ENCODE data around the gene LIMCH1. TPM values are rescaled to one million over a fixed set of nuclear protein-coding genes. Genes with fewer than 3 reads are reported as not detected.

Gene LIMCH1
- total RNA-seq, 1 experiment from 2014 or later: 48.4 TPM

- POLR2A ChIA-PET: no interaction called here
- Mint-ChIP-seq H3K27ac (ENCODE audit: low read depth, unreplicated experiment) (no peak overlapping the region), H3K36me3 (ENCODE audit: insufficient read depth, unreplicated experiment) (no peaks in the 10 kb centered on the region), H3K4me1 (ENCODE audit: insufficient read depth, unreplicated experiment) (peaks cover 17% of the 10 kb centered on the region), H3K27me3 (ENCODE audit: insufficient read depth, unreplicated experiment) (no peaks in the 10 kb centered on the region), H3K9me3 (ENCODE audit: unreplicated experiment) (no peaks in the 10 kb centered on the region), H3K4me3 (ENCODE audit: unreplicated experiment) (no peak overlapping the region)
- no TSS peak for BruUV-seq (replicated peaks)
- no peak for DNase-seq (ENCODE audit: unreplicated experiment)
- TF ChIP-seq CTCF (IDR thresholded peaks at IDR 0.05; ENCODE audit: unreplicated experiment): no peak
- CTCF ChIA-PET: interaction anchor here (0.7 kb wide), 1 partner anchor 611 kb away, joined by 3 read pairs; no protein-coding TSS in a partner anchor
- intact Hi-C loops (cut with micrococcal nuclease): no loop called here
These were observed 25.4 kb upstream of the LIMCH1 start for GRCh38 chr4:41512596-41512995.

- Mint-ChIP-seq H3K27ac (ENCODE audit: low read depth, unreplicated experiment) (no peak overlapping the region), H3K36me3 (ENCODE audit: insufficient read depth, unreplicated experiment) (no peaks in the 10 kb centered on the region), H3K27me3 (ENCODE audit: insufficient read depth, unreplicated experiment) (no peaks in the 10 kb centered on the region), H3K4me1 (ENCODE audit: insufficient read depth, unreplicated experiment) (peaks cover under 1% of the 10 kb centered on the region), H3K9me3 (ENCODE audit: unreplicated experiment) (no peaks in the 10 kb centered on the region), H3K4me3 (ENCODE audit: unreplicated experiment) (no peak overlapping the region)
- no TSS peak for BruUV-seq (replicated peaks)
- POLR2A ChIA-PET: no interaction called here
- TF ChIP-seq CTCF (IDR thresholded peaks at IDR 0.05; ENCODE audit: unreplicated experiment): no peak
- CTCF ChIA-PET: interaction anchor here (0.6 to 0.7 kb wide), 3 partner anchors 12 to 462 kb away, joined by 3 read pairs; no protein-coding TSS in a partner anchor
- no peak for DNase-seq (ENCODE audit: unreplicated experiment)
- intact Hi-C loops (cut with micrococcal nuclease): no loop called here
These were observed 23.8 kb upstream of the LIMCH1 start for GRCh38 chr4:41514169-41514568.

GRCh38 chr4:41514766-41515481 is 23.0 kb upstream of the LIMCH1 start:
- no peaks in the 10 kb centered on the region for H3K9me3 Mint-ChIP-seq (ENCODE audit: unreplicated experiment)
- H3K27ac Mint-ChIP-seq (ENCODE audit: low read depth, unreplicated experiment): no peak overlapping the region
- ChIA-PET CTCF (interaction anchor here (0.7 kb wide), 1 partner anchor 15 kb away, joined by 3 read pairs; no protein-coding TSS in a partner anchor), POLR2A (no interaction called here)
- no peaks in the 10 kb centered on the region for H3K4me1 Mint-ChIP-seq (ENCODE audit: insufficient read depth, unreplicated experiment)
- no peak for TF ChIP-seq CTCF (IDR thresholded peaks at IDR 0.05; ENCODE audit: unreplicated experiment)
- no peaks in the 10 kb centered on the region for H3K27me3 Mint-ChIP-seq (ENCODE audit: insufficient read depth, unreplicated experiment)
- no peaks in the 10 kb centered on the region for H3K36me3 Mint-ChIP-seq (ENCODE audit: insufficient read depth, unreplicated experiment)
- no TSS peak for BruUV-seq (replicated peaks)
- intact Hi-C loops (cut with micrococcal nuclease): no loop called here
- no peak for DNase-seq (ENCODE audit: unreplicated experiment)
- no peak overlapping the region for H3K4me3 Mint-ChIP-seq (ENCODE audit: unreplicated experiment)

- no peak overlapping the region for H3K27ac Mint-ChIP-seq (ENCODE audit: low read depth, unreplicated experiment)
- intact Hi-C loops (cut with micrococcal nuclease): no loop called here
- H3K4me1 Mint-ChIP-seq (ENCODE audit: insufficient read depth, unreplicated experiment): no peaks in the 10 kb centered on the region
- no peaks in the 10 kb centered on the region for H3K27me3 Mint-ChIP-seq (ENCODE audit: insufficient read depth, unreplicated experiment)
- no peak for TF ChIP-seq CTCF (IDR thresholded peaks at IDR 0.05; ENCODE audit: unreplicated experiment)
- H3K36me3 Mint-ChIP-seq (ENCODE audit: insufficient read depth, unreplicated experiment): no peaks in the 10 kb centered on the region
- no peak overlapping the region for H3K4me3 Mint-ChIP-seq (ENCODE audit: unreplicated experiment)
- no peak for DNase-seq (ENCODE audit: unreplicated experiment)
- no peaks in the 10 kb centered on the region for H3K9me3 Mint-ChIP-seq (ENCODE audit: unreplicated experiment)
- no TSS peak for BruUV-seq (replicated peaks)
- POLR2A ChIA-PET: no interaction called here
- CTCF ChIA-PET: interaction anchor here (0.6 kb wide), 1 partner anchor 722 kb away, joined by 3 read pairs; no protein-coding TSS in a partner anchor
These were observed 20.8 kb upstream of the LIMCH1 start for GRCh38 chr4:41517121-41517520.

Measured in MCF 10A (cell line).